SK-N-MC (cell line): ENCODE measurements around the gene AFF3.

Experiments used
- DNase-seq: peaks from one replicate; pipeline ENCODE4 v3.0.0-alpha.2; 2011; ENCODE audit warnings: low read depth, low spot score
- H3K27ac ChIP-seq: fragments of 200-600 bp; sonication (generic); 2 replicates; pipeline ENCODE4 v1.5.1; 2016; ENCODE audit warnings: mixed run types
- H3K36me3 ChIP-seq: fragments of 200-600 bp; sonication (generic); 2 replicates; pipeline ENCODE4 v1.6.1; 2017; ENCODE audit warnings: antibody characterized with exemption, low read length, mixed read lengths; ENCODE audit not compliant: insufficient read depth
- H3K4me3 ChIP-seq: fragments of 200-600 bp; sonication (generic); 2 replicates; pipeline ENCODE4 v1.5.1; 2016
- H3K9ac ChIP-seq: fragments of 200-600 bp; sonication (generic); 2 replicates; pipeline ENCODE4 v1.8.0; 2017; ENCODE audit warnings: mixed run types, mixed read lengths; ENCODE audit not compliant: insufficient read length
- H3K9me3 ChIP-seq: fragments of 200-600 bp; sonication (generic); 2 replicates; pipeline ENCODE4 v1.6.1; 2017; ENCODE audit warnings: low read depth, mild to moderate bottlenecking, antibody characterized with exemption, low read length, moderate library complexity, mixed read lengths
- EZH2 ChIP-seq: fragments of 200-600 bp; sonication (generic); IDR thresholded peaks from one replicate; pipeline ENCODE4 v1.6.1; 2017; ENCODE audit warnings: antibody characterized with exemption
- FOXP2 ChIP-seq: optimal IDR thresholded peaks from 2 replicates; pipeline ENCODE3; 2011; ENCODE audit warnings: mild to moderate bottlenecking, moderate library complexity; ENCODE audit not compliant: insufficient read depth; ENCODE audit errors: extremely low read length, control extremely low read depth
- POLR2AphosphoS5 ChIP-seq: IDR thresholded peaks from 2 replicates; pipeline ENCODE4 v1.6.1; 2012; ENCODE audit warnings: mild to moderate bottlenecking, low read depth, low read length, borderline replicate concordance

AFF3 gene

GRCh38 chr2:99808361-99809200 is 333.8 kb downstream of the AFF3 start:
- Histone ChIP-seq H3K4me3 (no peak overlapping the region), H3K27ac (no peak overlapping the region), H3K9ac (no peak overlapping the region), H3K36me3 (no peaks in the 10 kb centered on the region), H3K9me3 (no peaks in the 10 kb centered on the region)
- TF ChIP-seq POLR2AphosphoS5, result no peak
- TF ChIP-seq EZH2, result no peak
- TF ChIP-seq FOXP2, result no peak
- DNase-seq, result no peak

GRCh38 chr2:99806758-99807157 is 335.6 kb downstream of the AFF3 start:
- Histone ChIP-seq H3K27ac (no peak overlapping the region), H3K9ac (no peak overlapping the region), H3K4me3 (no peak overlapping the region), H3K36me3 (no peaks in the 10 kb centered on the region), H3K9me3 (no peaks in the 10 kb centered on the region)
- TF ChIP-seq POLR2AphosphoS5 (no peak), EZH2 (no peak), FOXP2 (no peak)
- no peak for DNase-seq

- Histone ChIP-seq H3K9ac (no peak overlapping the region), H3K9me3 (no peaks in the 10 kb centered on the region), H3K27ac (no peak overlapping the region), H3K36me3 (no peaks in the 10 kb centered on the region), H3K4me3 (no peak overlapping the region)
- no peak for DNase-seq
- TF ChIP-seq EZH2 (no peak), POLR2AphosphoS5 (no peak), FOXP2 (no peak)
Observed at GRCh38 chr2:99805930-99806476, 336.4 kb downstream of the AFF3 start.

GRCh38 chr2:99803846-99804245 is 338.5 kb downstream of the AFF3 start:
- DNase-seq, result no peak
- TF ChIP-seq EZH2 (no peak), POLR2AphosphoS5 (no peak), FOXP2 (no peak)
- no peak overlapping the region for H3K4me3 ChIP-seq
- no peak overlapping the region for H3K27ac ChIP-seq
- H3K9ac ChIP-seq, result no peak overlapping the region
- no peaks in the 10 kb centered on the region for H3K9me3 ChIP-seq
- H3K36me3 ChIP-seq, result no peaks in the 10 kb centered on the region

DNA sequence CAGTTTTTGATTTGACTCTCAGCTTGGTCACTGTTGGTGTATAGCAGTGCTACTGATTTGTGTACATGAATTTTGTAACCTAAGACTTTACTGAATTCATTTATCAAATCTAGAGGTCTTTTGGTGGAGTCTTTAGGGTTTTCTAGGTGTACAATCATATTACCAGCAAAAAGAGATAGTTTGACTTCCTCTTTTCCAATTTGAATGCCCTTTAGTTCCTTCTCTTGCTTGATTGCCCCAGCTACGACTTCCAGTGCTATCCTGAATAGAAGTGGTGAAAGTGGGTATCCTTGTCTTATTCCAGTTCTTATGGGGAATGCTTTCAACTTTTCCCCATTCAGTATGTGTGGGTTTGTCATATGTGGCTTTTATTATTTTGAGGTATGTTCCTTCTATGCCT is 339.7 kb downstream of the AFF3 start:
- Histone ChIP-seq H3K9ac (no peak overlapping the region), H3K9me3 (no peaks in the 10 kb centered on the region), H3K36me3 (no peaks in the 10 kb centered on the region), H3K27ac (no peak overlapping the region), H3K4me3 (no peak overlapping the region)
- DNase-seq, result no peak
- TF ChIP-seq EZH2, result no peak
- TF ChIP-seq POLR2AphosphoS5, result no peak
- TF ChIP-seq FOXP2, result no peak

DNA sequence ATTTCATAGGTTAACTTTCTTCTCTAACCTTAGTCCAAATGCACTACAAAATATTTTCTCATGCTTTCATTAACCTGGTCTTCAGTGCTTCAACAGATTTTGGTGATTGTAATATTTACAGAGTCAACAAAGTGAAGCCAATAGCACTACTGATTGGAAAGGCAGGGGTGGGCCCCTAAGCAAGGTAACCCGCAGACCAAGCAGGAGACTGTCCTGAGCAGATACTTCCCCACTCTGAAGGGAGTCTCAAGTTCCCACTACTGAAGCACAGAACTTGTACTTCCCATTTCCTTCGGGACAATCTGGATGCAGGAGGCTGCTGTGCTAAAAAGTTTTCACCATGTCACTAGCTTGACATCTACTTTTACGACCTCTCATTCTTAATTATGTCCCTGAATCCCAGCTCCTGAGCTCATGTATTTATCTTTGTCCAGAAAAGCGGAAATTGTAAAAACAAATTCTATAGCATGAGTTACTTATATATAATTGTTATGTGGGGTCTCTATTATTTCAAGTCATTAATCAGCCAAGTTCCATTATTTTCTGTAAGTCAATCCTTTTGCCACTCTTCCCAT is 341.0 kb downstream of the AFF3 start:
- Histone ChIP-seq H3K36me3 (no peaks in the 10 kb centered on the region), H3K9me3 (no peaks in the 10 kb centered on the region), H3K9ac (no peak overlapping the region), H3K4me3 (no peak overlapping the region), H3K27ac (no peak overlapping the region)
- DNase-seq, result no peak
- TF ChIP-seq EZH2, result no peak
- TF ChIP-seq POLR2AphosphoS5, result no peak
- no peak for TF ChIP-seq FOXP2

- Histone ChIP-seq H3K27ac (no peak overlapping the region), H3K36me3 (no peaks in the 10 kb centered on the region), H3K9ac (no peak overlapping the region), H3K9me3 (no peaks in the 10 kb centered on the region), H3K4me3 (no peak overlapping the region)
- DNase-seq, result no peak
- no peak for TF ChIP-seq EZH2
- TF ChIP-seq POLR2AphosphoS5, result no peak
- no peak for TF ChIP-seq FOXP2
Observed at GRCh38 chr2:99797475-99797874, 344.9 kb downstream of the AFF3 start.

DNA sequence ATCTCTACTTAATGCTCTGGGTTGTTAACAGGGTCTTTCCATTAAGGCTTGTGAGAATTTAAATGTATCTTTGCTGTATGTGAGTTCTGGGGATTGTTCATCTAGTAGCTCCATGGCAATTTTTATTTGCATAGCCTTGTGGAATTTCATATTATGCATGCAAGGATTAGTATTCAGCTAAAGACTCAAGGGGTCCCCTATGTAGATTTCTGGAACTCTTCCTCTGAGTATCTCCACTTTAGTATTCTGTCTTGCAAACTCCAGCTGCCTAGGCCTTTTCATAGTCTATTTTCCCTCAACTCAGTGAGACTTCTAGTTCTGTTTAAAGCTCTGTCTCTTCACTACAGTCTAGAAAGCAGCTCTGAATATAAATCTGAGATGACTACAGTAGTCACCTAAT is 348.0 kb downstream of the AFF3 start:
- H3K9ac ChIP-seq, result no peak overlapping the region
- no peak for TF ChIP-seq POLR2AphosphoS5
- no peak for TF ChIP-seq EZH2
- no peak for TF ChIP-seq FOXP2
- H3K36me3 ChIP-seq, result no peaks in the 10 kb centered on the region
- H3K4me3 ChIP-seq, result no peak overlapping the region
- H3K27ac ChIP-seq, result no peak overlapping the region
- DNase-seq, result no peak
- no peaks in the 10 kb centered on the region for H3K9me3 ChIP-seq
